Tibial nerve (tissue), 4 donors: ENCODE measurements around the gene NPHP3.

Experiments used
- CTCF ChIP-seq, 5 experiments: fragments of 200-600 bp in 3 of 5; fragments of 450-650 bp in 2 of 5; sonication (generic) in 3 of 5; IDR thresholded peaks; one replicate each; pipeline ENCODE4 v1.5.1; 2016 to 2019; ENCODE audit warnings: antibody characterized with exemption in 5 of 5, mild to moderate bottlenecking in 3 of 5, moderate library complexity in 2 of 5
- EP300 ChIP-seq, 2 donors: sonication (generic); formaldehyde crosslinking; IDR thresholded peaks; one replicate each; pipeline ENCODE4 v1.6.1; 2017; ENCODE audit warnings: antibody characterized with exemption in 2 of 2, mild to moderate bottlenecking in 1 of 2
- POLR2A ChIP-seq, 2 donors: fragments of 450-650 bp; IDR thresholded peaks; one replicate each; pipeline ENCODE4 v1.6.1; 2017; ENCODE audit warnings: antibody characterized with exemption in 2 of 2, mild to moderate bottlenecking in 2 of 2, moderate library complexity in 2 of 2

- TF ChIP-seq CTCF (IDR thresholded peaks at IDR 0.05) (no peak), EP300 (IDR thresholded peaks at IDR 0.05) (no peak), POLR2A (IDR thresholded peaks at IDR 0.05) (no peak)
Measured at GRCh38 chr3:132675408-132675807, 46.8 kb downstream of the NPHP3 start.
